Mammary epithelial cell (primary cell): Measurements from ENCODE around the gene HK2.

ENCODE experiments used
- CTCF ChIP-seq, 2 donors: IDR thresholded peaks in 1 of 2; conservative IDR thresholded peaks in 1 of 2; 2 replicates each; pipeline ENCODE4 v1.5.1; 2011 to 2012; ENCODE audit warnings: inconsistent platforms in 2 of 2, low read length in 2 of 2, mild to moderate bottlenecking in 2 of 2, control low read depth in 1 of 2, low read depth in 1 of 2; ENCODE audit not compliant: insufficient read depth in 1 of 2; ENCODE audit errors: extremely low read depth in 1 of 2
- EZH2 ChIP-seq: IDR thresholded peaks from 2 replicates; pipeline ENCODE4 v1.6.1; 2012; ENCODE audit warnings: low read length, inconsistent platforms, borderline replicate concordance

- no peak for TF ChIP-seq CTCF (conservative IDR thresholded peaks at IDR 0.05 in 1 of 2, IDR thresholded peaks at IDR 0.05 in 1 of 2; ENCODE audit: extremely low read depth in 1 of 2, insufficient read depth in 1 of 2, low read depth in 1 of 2, low read length in 2 of 2)
- no peak for TF ChIP-seq EZH2
Observed at GRCh38 chr2:74908748-74909444, 75.0 kb downstream of the HK2 start.
